Measurements from ENCODE around the gene KANK2. TPM values are rescaled to one million over a fixed set of nuclear protein-coding genes. Genes with fewer than 3 reads are reported as not detected.
A peak's percentile ranks its signal among the peaks of the same experiment; 100 is the strongest.
"Not testable (repeated sequence)": the region's sequence is repeated elsewhere in the genome, so short reads cannot be mapped to it uniquely, and the experiment has no call there.

Gene KANK2
- total RNA-seq, 2 donors from 2014 or later = 3.9 to 5.2 TPM

DNA sequence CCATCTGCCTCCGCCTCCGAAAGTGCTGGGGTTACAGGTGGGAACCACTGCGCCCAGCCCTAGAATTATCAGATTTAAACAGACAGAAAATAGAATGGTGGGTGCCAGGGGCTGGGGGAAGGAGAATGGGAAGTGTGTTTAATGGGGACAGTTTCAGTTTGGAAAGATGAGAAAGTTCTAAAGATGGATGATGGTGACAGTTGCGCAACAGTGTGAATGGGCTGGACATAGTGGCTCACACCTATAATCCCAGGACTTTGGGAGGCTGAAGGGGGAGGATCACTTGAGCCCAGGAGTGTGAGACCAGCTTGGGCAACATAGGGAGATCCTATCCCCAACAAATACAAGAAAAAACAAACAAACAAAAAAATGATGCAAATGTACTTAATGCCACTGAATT lies 15.9 kb downstream of the KANK2 start:
- H3K27ac Mint-ChIP-seq = peak overlapping the region in 1 of 2 donors; percentile 46
- no peaks in the 10 kb centered on the region for H3K27me3 Mint-ChIP-seq
- H3K9me3 Mint-ChIP-seq = no peaks in the 10 kb centered on the region
- DNase-seq (ENCODE audit: low spot score) (no peak), ATAC-seq (no peak)
- H3K4me1 Mint-ChIP-seq (ENCODE audit: low read depth in 2 of 2) = peaks cover 6 to 16% of the 10 kb centered on the region in 2 donors
- no peaks in the 10 kb centered on the region for H3K36me3 Mint-ChIP-seq
- H3K4me3 Mint-ChIP-seq = no peak overlapping the region

DNA sequence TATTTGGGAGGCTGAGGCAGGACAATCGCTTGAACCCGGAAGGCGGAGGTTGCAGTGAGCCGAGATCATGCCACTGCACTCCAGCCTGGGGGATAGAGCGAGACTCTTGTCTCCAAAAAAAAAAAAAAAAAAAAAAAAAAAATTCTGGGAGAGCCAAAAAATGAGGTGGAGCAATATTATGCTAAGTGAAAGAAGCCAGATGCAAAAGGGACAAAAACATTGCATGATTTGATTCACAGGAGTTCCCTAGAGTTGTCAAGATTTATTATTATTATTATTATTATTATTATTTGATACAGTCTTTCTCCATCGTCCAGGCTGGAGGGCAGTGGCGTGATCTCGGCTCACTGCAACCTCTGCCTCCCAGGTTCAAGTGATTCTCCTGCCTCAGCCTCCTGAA lies 16.4 kb downstream of the KANK2 start:
- DNase-seq (ENCODE audit: low spot score); H3K36me3 Mint-ChIP-seq; ATAC-seq; H3K27me3 Mint-ChIP-seq; H3K4me3 Mint-ChIP-seq; H3K9me3 Mint-ChIP-seq: not testable (repeated sequence)
- H3K27ac Mint-ChIP-seq = peak overlapping the region in 1 of 2 donors; percentile 46
- H3K4me1 Mint-ChIP-seq (ENCODE audit: low read depth in 2 of 2) = peaks cover 6 to 16% of the 10 kb centered on the region in 2 donors

DNA sequence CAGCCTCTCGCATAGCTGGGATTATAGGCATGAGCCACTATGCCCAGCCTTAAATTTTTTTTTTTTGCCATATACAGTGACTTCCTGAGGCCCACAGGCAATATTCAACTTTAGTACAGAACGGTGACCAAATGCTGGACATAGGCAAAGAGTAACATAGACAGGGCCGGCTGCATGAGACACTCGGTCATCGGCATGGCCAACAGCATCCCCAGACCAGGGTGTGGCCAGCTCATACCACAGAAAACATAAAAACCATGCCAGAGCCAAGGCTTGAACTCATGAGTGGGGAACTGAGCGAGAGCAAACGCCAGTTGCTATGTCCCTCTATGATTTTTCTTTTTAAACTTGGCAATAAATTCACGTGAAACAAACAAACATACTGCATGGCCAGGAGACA lies 17.0 kb downstream of the KANK2 start:
- H3K27ac Mint-ChIP-seq = no peak overlapping the region
- peaks cover 6 to 16% of the 10 kb centered on the region in 2 donors for H3K4me1 Mint-ChIP-seq (ENCODE audit: low read depth in 2 of 2)
- H3K9me3 Mint-ChIP-seq = no peaks in the 10 kb centered on the region

DNA sequence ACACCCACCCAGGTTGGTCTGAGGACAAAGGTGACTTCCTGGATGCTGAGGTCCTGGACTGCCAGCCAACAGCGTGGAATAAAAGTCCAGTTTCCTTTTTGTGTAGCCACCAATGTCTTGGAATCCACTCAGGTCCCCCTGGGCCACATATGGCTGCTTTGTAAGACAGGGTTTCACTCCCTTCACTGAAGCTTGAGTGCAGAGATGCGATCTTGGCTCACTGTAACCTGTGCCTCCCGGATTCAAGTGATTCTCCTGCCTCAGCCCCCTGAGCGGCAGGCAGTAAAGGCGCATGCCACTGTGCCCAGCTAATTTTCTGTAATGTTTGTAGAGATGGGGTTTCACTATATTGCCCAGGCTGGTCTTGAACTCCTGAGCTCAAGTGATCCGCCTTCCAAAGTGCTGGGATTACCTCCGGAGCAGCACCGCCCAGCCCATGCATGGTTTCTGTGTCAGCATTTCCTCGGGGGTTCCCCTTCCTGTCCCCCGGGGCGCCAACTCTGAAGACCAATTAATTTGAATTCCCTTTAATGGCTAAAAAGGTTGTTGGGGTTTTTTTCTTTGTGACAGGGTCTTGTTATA lies 17.5 kb downstream of the KANK2 start:
- DNase-seq (ENCODE audit: low spot score) (no peak), ATAC-seq (peak; percentile 78 to 82)
- Mint-ChIP-seq H3K4me3 (peak overlapping the region; percentile 34), H3K36me3 (no peaks in the 10 kb centered on the region), H3K27ac (peak overlapping the region in 1 of 2 donors; percentile 6), H3K4me1 (ENCODE audit: low read depth in 2 of 2) (peaks cover 6 to 16% of the 10 kb centered on the region in 2 donors), H3K9me3 (no peaks in the 10 kb centered on the region), H3K27me3 (no peaks in the 10 kb centered on the region)

More for the DNA sequence above, 17.0 kb downstream of the KANK2 start:
- DNase-seq (ENCODE audit: low spot score) (no peak), ATAC-seq (no peak)
- H3K4me3 Mint-ChIP-seq = no peak overlapping the region
- no peaks in the 10 kb centered on the region for H3K27me3 Mint-ChIP-seq
- H3K36me3 Mint-ChIP-seq = no peaks in the 10 kb centered on the region

DNA sequence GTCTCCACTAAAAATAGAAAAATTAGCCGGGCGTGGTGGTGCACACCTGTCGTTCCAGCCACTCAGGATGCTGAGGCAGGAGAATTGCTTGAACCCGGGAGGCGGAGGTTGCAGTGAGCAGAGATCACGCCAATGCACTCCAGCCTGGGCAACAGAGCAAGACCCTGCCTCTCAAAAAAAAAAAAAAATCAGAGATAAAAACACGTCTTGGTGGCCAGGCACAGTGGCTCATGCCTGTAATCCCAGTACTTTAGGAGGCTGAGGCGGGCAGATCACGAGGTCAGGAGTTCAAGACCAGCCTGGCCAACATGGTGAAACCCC lies 18.2 kb downstream of the KANK2 start:
- Mint-ChIP-seq H3K4me1 (ENCODE audit: low read depth in 2 of 2) (peaks cover 6 to 16% of the 10 kb centered on the region in 2 donors), H3K27ac (peak overlapping the region in 1 of 2 donors; percentile 6)
- H3K9me3 Mint-ChIP-seq; DNase-seq (ENCODE audit: low spot score); H3K4me3 Mint-ChIP-seq; H3K36me3 Mint-ChIP-seq; H3K27me3 Mint-ChIP-seq; ATAC-seq: not testable (repeated sequence)

GRCh38 chr19:11177592-11177991 lies 19.8 kb downstream of the KANK2 start:
- Mint-ChIP-seq H3K9me3 (no peaks in the 10 kb centered on the region), H3K27ac (no peak overlapping the region), H3K27me3 (no peaks in the 10 kb centered on the region), H3K36me3 (no peaks in the 10 kb centered on the region), H3K4me1 (ENCODE audit: low read depth in 2 of 2) (peaks cover 6 to 16% of the 10 kb centered on the region in 2 donors), H3K4me3 (no peak overlapping the region)
- ATAC-seq (no peak), DNase-seq (ENCODE audit: low spot score) (no peak)

DNA sequence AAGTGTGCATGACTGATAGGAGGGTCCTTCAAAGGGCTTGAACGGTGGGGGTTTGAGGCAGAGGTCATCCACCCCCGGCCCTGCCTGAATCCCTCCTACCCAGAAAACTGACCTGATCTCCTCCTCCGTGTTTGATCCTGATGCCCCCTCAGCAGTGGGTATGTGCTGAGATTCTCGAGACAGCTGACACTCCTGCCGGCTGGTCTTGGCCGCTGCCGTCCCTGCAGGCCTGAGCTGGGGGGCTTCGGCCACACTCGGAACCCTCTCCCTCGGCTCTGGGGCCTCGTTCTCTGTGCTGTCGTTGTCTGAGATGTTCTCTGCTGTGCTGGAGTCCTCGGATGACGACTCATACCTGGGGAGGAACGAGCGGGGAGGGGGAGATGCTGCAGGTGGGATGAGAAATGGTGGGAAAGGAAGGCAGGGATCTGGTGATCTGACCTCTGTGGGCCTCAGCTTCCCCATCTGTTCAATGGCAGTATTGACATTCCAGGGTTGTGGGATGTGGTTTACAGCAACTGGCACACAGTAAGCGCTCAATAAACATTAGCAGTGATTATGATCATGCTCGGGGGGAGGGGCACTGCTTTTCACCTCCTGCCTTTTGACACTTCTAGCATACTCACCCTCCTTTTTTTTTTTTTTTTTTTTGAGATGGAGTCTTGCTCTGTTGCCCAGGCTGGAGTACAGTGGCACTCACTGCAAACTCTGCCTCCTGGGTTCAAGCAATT lies 20.7 kb downstream of the KANK2 start:
- Mint-ChIP-seq H3K4me3 (no peak overlapping the region), H3K4me1 (ENCODE audit: low read depth in 2 of 2) (peaks cover 6 to 16% of the 10 kb centered on the region in 2 donors), H3K27me3 (no peaks in the 10 kb centered on the region), H3K9me3 (no peaks in the 10 kb centered on the region), H3K27ac (no peak overlapping the region), H3K36me3 (no peaks in the 10 kb centered on the region)
- DNase-seq (ENCODE audit: low spot score) (no peak), ATAC-seq (no peak)

DNA sequence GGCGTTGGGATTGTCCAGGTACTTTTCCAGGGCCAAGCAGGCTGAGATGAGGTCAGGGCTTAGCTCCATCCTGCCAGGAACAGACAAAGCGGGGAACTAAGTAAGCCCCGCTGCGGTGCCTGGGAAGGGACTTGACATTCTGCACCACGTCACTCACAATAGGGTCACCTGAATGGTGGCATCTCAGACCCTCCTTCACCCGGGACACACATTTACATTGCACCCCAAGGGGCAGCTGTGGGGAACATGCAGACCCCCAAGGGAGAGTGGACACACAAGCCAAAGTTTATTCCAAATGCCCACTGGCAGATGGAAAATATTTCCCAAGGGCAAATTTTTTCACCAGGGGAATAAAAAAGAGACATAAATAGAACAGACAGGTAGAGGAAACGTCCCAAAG lies 21.4 kb downstream of the KANK2 start:
- DNase-seq (ENCODE audit: low spot score) (no peak), ATAC-seq (no peak)
- Mint-ChIP-seq H3K4me1 (ENCODE audit: low read depth in 2 of 2) (peaks cover 2 to 16% of the 10 kb centered on the region in 2 donors), H3K36me3 (no peaks in the 10 kb centered on the region), H3K9me3 (no peaks in the 10 kb centered on the region), H3K27ac (no peak overlapping the region), H3K4me3 (no peak overlapping the region), H3K27me3 (no peaks in the 10 kb centered on the region)

GRCh38 chr19:11174336-11174735 lies 23.0 kb downstream of the KANK2 start:
- no peak for DNase-seq (ENCODE audit: low spot score)
- H3K4me1 Mint-ChIP-seq (ENCODE audit: low read depth in 2 of 2) = peaks cover 0 to 4% of the 10 kb centered on the region in 2 donors
- no peaks in the 10 kb centered on the region for H3K36me3 Mint-ChIP-seq
- H3K27ac Mint-ChIP-seq = no peak overlapping the region
- no peaks in the 10 kb centered on the region for H3K27me3 Mint-ChIP-seq
- no peak for ATAC-seq
- H3K4me3 Mint-ChIP-seq = no peak overlapping the region
- no peaks in the 10 kb centered on the region for H3K9me3 Mint-ChIP-seq

GRCh38 chr19:11173516-11174155 lies 23.7 kb downstream of the KANK2 start:
- ATAC-seq (no peak), DNase-seq (ENCODE audit: low spot score) (no peak)
- Mint-ChIP-seq H3K4me1 (ENCODE audit: low read depth in 2 of 2) (peaks cover 0 to 4% of the 10 kb centered on the region in 2 donors), H3K27ac (no peak overlapping the region), H3K4me3 (no peak overlapping the region), H3K9me3 (no peaks in the 10 kb centered on the region), H3K36me3 (no peaks in the 10 kb centered on the region), H3K27me3 (no peaks in the 10 kb centered on the region)

DNA sequence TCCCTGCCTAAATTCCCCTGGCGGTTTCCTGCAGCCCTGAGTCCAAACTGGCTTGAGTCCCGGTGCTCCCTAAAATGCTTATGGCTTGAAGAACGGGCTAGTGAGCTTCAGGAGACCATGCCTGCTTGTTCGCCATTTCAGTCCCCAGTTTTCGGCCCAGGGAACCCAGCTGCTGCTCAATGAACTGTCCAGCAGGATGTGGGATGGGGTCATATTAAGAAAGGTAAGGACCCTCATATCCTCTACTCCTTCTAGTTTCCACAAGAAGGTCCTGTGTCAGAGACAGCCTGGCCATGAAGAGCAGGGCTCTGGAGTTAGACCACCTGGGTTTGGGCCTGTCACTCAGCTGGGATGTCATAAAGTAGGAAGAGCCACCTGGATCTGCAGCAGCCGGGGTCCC lies 24.8 kb downstream of the KANK2 start:
- Mint-ChIP-seq H3K27me3 (no peaks in the 10 kb centered on the region), H3K36me3 (no peaks in the 10 kb centered on the region), H3K4me3 (no peak overlapping the region), H3K27ac (no peak overlapping the region), H3K4me1 (ENCODE audit: low read depth in 2 of 2) (no peaks in the 10 kb centered on the region), H3K9me3 (no peaks in the 10 kb centered on the region)
- DNase-seq (ENCODE audit: low spot score) = no peak
- ATAC-seq = no peak

DNA sequence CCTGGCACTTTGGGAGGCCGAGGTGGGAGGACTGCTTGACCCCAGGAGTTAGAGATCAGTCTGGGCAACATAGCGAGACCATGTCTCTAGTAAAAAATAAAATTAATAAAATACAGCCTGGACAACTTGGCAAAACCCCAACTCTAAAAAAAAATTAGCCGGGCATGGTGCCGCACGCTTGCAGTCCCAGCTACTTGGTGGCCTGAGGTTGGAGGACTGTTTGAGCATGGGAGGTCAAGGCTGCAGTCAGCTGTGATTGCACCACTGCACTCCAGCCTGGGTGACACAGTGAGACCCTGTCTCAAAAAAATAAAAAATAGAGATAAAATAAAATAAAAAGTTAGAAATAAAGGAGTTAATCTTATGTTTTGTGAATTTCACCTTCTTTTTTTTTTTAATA lies 26.2 kb downstream of the KANK2 start:
- no peaks in the 10 kb centered on the region for H3K27me3 Mint-ChIP-seq
- no peak overlapping the region for H3K27ac Mint-ChIP-seq
- no peaks in the 10 kb centered on the region for H3K36me3 Mint-ChIP-seq
- no peaks in the 10 kb centered on the region for H3K4me1 Mint-ChIP-seq (ENCODE audit: low read depth in 2 of 2)
- H3K4me3 Mint-ChIP-seq = no peak overlapping the region
- H3K9me3 Mint-ChIP-seq = no peaks in the 10 kb centered on the region
- DNase-seq (ENCODE audit: low spot score) = no peak
- no peak for ATAC-seq

DNA sequence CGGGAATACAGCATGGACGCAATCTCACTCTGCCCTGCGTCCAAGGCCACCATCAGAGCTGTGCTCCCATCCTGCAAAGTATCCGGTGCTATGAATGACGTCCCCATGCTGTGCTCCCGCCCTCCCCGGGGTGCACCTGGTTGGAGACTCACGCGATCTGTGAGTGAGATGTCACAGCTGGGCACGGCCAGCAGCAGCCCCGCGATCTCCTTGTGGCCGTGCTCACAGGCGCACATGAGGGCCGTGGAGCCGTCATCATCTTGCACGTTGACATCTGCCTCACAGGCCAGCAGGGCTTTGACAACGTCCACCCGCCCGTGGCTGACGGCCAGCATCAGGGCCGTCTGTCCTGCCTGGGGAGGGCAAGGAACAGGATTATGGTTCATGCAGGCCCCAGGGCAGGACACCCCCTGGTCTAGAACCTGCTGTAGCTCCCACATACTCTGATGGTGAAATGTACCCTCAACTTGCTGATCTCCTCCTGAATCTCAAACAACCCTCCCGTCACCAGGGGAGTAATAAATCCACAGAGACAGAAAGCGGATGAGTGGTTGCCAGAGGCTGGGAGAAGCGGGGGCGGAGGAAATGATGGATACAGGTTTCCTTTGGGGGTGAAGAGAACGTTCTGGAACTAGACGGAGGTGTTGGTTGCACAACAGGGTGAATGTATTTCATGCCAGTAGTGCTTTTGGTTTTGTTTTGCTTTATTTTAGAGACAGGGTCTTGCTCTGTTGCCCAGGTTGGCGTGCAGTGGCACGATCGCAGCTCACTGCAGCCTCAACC lies 27.3 kb downstream of the KANK2 start:
- Mint-ChIP-seq H3K27ac (no peak overlapping the region), H3K4me3 (no peak overlapping the region), H3K9me3 (no peaks in the 10 kb centered on the region), H3K36me3 (no peaks in the 10 kb centered on the region), H3K27me3 (no peaks in the 10 kb centered on the region), H3K4me1 (ENCODE audit: low read depth in 2 of 2) (no peaks in the 10 kb centered on the region)
- ATAC-seq = peak in 1 of 2 donors; percentile 22
- no peak for DNase-seq (ENCODE audit: low spot score)

DNA sequence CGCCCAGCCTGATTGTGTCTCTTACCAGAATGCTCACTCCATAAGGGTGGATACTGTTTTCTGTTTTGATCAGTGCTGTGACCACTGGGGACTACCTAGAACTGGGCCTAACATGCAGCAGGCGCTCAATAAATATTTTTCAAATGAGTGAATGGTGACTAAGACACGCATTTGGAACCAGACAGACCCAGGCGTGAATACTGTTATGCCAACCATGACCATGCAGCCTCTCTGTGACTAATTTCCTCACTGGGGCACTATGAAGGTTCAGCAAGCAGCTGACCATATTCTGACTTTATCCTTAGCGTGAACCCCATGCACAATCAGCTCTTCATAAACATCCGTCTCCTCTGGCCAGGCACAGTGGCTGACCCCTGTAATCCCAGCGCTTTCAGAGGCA lies 28.8 kb downstream of the KANK2 start:
- H3K27ac Mint-ChIP-seq = no peak overlapping the region
- H3K27me3 Mint-ChIP-seq = no peaks in the 10 kb centered on the region
- no peak overlapping the region for H3K4me3 Mint-ChIP-seq
- DNase-seq (ENCODE audit: low spot score) = no peak
- H3K4me1 Mint-ChIP-seq (ENCODE audit: low read depth in 2 of 2) = no peaks in the 10 kb centered on the region
- no peak for ATAC-seq
- H3K9me3 Mint-ChIP-seq = no peaks in the 10 kb centered on the region
- no peaks in the 10 kb centered on the region for H3K36me3 Mint-ChIP-seq
